HG02763 (cell line): ENCODE data around the gene HOXB3.

ENCODE experiments used
- ATAC-seq: cut with Tn5 transposase; IDR thresholded peaks from one replicate; pipeline ENCODE4 v1.9.1; 2021; ENCODE audit warnings: mild to moderate bottlenecking, moderate library complexity; ENCODE audit not compliant: unreplicated experiment

HOXB3 gene

GRCh38 chr17:48600244-48601098 lies 10.4 kb upstream of the HOXB3 start:
- no peak for ATAC-seq

GRCh38 chr17:48599354-48599753 lies 9.3 kb upstream of the HOXB3 start:
- ATAC-seq = no peak

GRCh38 chr17:48598736-48599135 lies 8.7 kb upstream of the HOXB3 start:
- ATAC-seq = no peak

GRCh38 chr17:48597778-48598631 lies 8.0 kb upstream of the HOXB3 start:
- ATAC-seq = no peak

DNA sequence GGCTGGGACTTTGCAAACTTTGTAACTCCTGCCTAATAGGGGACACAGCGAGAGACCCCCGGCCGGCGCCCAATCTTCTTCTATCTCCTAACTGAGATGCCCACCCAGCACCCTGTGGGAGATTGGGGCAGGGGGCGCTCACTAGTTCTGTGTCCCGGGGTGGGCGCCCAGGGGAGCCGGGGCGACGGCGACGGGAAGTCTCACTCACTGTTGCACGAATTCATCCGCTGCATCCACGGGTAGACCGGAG lies 7.4 kb upstream of the HOXB3 start:
- no peak for ATAC-seq

DNA sequence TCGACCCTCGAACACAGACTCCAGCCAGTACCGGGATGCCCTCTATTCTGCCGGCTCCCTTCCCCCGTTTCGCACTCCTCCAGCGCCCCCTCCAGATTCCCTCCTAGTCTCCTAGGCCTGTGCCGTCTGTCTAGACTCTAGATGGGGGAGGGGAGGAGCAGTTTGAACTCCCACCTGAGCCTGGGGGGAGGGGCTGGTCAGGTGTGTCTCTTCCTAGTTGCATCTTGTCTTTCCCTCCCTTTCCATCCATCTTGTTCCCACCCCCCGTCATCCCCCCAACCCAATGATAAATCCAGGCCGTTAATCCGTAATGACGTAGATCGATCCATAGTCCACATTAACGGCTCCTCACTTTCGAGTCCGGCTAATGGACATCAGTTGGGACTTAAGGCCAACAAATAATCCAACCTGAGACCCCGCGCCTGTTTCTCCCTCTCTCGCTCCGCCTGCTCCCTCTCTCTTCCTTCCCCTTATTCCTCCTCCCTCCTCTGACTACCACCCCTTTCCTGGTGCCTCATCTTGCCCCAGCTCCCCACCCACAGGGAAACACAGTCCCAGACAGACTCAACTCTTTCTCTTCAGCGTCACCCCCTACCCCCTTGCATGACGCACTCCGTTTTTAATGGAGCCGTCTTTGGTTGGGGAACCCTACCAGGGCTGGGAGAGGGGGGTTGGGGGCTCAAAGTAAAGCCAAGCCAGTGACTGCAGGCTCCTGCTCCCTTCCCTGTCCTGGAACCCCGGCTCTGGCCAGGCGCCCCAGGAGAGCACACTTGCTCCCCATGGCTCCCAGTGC lies 6.9 kb upstream of the HOXB3 start:
- no peak for ATAC-seq

DNA sequence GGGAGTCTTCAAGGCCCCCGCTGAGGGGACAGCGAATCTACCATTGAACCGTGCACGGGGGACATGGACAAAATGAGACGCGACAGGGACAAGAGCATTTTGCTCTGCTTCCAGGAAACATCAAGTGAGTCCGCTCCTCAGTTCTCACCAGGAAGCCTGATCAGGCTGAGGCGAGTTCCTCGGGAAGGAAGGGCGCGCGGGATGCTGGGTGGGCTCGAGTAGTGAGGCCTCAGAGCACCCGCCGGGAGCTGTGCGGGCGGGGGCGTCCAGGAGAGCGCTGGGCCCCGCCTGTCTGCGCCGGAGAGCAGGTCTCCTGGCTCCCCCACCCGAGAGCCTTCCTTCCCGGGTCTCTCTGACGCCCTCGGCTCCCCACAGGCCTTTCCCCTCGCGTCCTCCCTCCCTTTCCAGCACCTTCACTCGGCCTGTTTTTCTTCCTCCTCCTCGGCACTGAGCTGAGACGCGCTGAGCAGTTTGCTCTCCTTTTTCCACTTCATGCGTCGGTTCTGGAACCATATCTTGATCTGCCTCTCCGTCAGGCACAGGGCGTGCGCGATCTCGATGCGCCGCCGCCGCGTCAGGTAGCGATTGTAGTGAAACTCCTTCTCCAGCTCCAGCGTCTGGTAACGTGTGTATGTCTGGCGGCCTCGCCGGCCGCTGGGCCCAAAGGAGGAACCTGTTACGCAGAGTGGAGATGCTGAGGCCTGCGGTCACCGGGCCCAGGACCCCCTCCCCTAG lies 6.1 kb upstream of the HOXB3 start:
- ATAC-seq = no peak

DNA sequence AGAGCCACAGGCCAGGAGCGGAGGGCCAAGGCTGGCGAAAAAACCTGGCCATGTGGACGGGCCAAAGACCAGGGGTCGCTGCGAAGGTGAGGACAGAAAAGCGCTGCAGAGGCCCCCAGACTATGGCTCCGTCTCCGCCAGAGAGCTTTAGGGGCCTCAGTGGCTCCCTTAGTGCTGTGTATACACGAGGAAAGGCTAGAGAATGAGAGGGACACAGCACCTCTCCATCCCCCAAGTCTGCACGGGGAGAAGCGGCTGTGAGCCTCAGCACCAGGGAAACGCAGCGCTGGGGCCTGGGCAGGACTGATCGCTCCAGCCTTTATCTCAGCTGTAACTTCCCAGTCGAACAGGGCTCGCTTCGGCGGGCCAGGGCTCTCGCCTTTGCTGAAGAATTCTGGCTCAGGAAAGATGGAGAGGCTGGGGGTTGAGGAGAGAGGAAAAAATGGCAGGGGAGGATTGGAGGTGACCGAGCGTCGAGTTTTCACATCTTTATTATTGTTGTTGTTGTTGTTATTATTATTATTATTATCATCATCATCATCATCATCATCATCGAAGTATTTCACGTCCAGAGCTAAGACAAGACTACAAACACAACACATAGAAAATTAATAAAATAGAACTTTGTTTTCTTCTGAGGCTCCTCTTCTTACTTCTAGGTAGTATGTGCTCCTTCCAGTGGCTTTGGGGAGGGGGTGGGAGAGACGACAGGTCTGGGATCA lies 5.4 kb upstream of the HOXB3 start:
- no peak for ATAC-seq

DNA sequence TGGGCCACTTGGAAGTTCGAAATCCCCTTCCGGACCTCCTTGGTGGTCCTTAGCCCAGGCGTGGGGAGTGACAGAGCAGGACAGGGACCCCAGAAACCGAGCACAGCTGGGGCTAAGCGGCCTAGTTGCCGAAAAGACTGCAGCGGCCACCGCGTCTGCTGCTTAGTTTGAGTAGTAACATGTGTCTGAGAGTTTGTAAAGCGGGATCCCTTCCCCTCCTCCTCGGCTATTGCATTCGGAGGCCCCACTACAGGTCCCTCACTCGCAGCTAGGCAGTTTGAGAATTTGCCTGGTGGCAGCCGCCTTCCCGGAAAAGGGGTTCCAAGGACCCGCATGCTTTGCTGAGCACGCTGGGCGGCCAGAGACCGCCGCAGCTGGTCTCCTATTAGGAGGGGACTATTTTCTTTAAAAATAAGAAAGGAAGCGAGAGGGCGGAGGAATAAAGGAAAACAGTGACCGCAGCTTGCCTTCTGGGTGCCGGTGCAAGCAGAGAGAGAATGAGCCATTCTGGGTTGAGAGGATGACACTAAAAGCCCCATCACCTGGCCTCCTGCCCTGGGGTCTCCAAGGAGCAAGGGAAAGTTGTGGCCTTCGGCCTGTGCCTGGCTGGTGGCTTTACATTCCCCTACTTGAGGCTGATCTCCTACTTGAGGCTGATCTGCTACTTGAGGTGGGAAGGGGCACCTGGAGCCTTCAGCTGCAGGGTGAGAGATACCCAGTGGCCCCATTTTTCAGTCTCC lies 4.7 kb upstream of the HOXB3 start:
- no peak for ATAC-seq

- ATAC-seq = peak; percentile 47
Observed at GRCh38 chr17:48593840-48594537, 3.9 kb upstream of the HOXB3 start.

DNA sequence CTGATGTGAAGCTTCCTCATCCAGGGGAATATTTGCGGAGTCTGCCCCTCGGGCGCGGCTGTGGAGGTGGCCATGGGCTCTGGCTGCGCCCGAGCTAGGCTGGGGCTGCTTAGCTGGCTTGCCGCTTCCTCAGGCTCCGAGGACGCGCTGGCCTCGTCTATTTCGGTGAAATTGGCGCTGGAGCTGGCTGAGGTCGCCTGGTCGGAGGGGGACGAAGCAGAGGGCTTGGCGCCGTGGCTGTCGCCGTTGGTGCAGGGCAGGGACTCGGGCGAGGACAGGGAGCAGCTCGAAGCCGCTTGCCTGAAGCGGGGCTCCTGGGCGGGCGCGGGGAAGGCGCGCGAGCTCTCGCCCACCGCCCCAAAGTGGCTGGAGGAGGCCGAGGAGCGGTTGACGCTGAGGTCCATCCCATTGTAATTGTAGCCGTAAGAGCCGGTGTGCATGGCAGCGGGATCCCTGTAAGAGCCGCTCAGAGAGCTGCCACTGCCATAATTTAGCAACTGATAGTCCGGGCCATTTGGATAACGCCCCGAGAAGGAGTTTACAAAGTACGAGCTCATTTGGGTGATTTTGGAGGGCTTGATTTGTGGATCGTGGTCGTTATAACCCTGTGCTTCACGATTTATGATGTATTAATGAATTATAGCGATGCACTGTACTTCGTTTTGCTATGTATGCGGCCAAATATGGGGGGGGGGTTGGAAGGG lies 3.2 kb upstream of the HOXB3 start, which contains the start of gene HOXB5:
TSS of gene HOXB5 (minus strand) at position 654 of the 704 bp plus-strand sequence. CDS start at position 557, 97 bp downstream.
- no peak for ATAC-seq

DNA sequence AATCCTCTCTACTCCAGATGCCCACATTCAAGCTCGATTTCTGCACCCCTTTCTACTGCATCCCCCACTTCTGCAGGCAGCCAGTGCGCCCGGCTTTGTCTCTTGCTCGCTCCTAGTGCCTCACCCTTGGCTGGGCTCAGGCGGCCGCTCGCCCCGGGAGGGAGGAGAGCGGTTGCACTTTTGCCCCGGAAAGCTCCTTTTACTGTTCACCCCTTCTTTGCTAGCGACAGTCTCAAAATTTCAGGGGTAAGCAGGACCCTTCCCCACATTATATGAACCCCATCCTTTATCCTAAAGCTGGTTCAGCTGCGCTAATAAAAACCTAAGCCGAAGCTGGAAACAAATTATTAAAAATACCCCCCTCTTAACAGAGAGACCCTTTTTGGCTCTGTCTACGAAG lies 2.5 kb upstream of the HOXB3 start:
- no peak for ATAC-seq

DNA sequence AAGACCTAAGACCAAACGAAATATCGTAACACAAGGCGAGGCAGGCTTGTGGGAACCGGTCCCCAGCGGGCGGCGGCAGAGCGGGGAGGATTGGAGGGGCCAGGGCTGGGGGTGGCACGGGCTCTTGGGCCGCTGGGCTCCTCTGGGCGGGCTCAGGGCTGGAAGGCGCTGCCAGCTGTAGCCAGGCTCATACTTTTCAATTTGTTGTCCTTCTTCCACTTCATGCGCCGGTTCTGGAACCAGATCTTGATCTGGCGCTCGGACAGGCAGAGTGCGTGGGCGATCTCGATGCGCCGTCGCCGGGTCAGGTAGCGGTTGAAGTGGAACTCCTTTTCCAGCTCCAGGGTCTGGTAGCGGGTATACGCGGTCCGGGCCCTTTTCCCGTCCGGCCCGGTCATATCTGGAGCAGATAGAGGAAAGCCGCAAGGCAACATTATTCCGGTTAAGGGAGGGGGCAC lies 2.0 kb upstream of the HOXB3 start:
- no peak for ATAC-seq

GRCh38 chr17:48591255-48592056 lies 1.4 kb upstream of the HOXB3 start:
- ATAC-seq = no peak

GRCh38 chr17:48590607-48591161 lies 643 bp upstream of the HOXB3 start:
- ATAC-seq = no peak

DNA sequence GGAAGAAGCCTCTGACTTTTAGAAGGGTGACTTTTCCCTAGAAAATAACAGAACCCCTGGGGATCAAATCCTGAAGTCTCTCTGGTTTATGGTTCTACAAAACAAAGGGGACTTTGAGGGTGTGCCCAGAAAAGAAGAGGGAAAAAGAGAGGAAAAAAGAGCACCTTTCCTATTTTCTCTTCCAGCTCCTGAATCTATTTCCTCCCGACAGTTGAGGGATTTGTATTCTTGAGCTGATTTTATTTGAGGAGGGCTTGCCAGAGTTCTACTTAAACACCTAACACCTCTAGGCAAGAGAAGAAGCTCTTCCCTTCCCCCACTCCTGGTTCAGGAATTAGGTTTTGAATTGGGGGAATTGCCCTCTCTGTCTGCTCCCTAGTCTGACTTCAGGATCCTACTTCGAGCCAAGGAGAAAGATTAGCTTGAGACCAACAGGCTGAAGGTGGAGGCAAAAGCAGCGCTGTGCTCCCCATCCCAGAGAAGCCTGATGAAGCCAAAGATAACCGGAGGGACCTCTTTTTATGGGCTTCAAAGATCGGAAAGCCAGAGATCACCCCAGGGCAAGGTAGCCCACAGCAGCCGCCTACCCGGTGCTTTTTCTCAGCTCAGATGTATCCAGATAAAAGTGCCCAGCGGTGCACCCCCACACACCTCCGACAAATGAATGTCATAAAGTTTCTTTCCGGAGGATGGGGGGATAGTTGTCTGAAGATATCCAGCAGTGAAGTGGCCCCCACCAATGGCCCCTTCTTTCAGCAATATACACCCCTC lies 796 bp downstream of the HOXB3 start:
- no peak for ATAC-seq
